GM23248 (cell line): Measurements from ENCODE around the gene CAMTA1. TPM values are rescaled to one million over a fixed set of nuclear protein-coding genes. Genes with fewer than 3 reads are reported as not detected.

ENCODE experiments used
- DNase-seq: peaks from one replicate; pipeline ENCODE4 v3.0.0-alpha.2; 2015
- H2AFZ ChIP-seq: fragments of 200-600 bp; sonication (generic); 2 replicates; pipeline ENCODE4 v1.6.1; 2016; ENCODE audit warnings: antibody characterized with exemption
- H3F3A ChIP-seq: fragments of 200-600 bp; sonication (generic); 2 replicates; pipeline ENCODE4 v1.6.1; 2016; ENCODE audit warnings: mild to moderate bottlenecking, antibody characterized with exemption, mixed run types; ENCODE audit not compliant: insufficient read depth
- H3K27ac ChIP-seq: fragments of 200-600 bp; sonication (generic); 2 replicates; pipeline ENCODE4 v1.5.1; 2016; ENCODE audit warnings: mild to moderate bottlenecking
- H3K27me3 ChIP-seq: fragments of 200-600 bp; sonication (generic); replicated peaks from 2 replicates; pipeline ENCODE4 v1.6.1; 2016; ENCODE audit warnings: mild to moderate bottlenecking; ENCODE audit not compliant: insufficient read depth
- H3K36me3 ChIP-seq: fragments of 200-600 bp; sonication (generic); 2 replicates; pipeline ENCODE4 v1.6.1; 2016; ENCODE audit warnings: low read depth, mild to moderate bottlenecking
- H3K4me1 ChIP-seq: fragments of 200-600 bp; sonication (generic); 2 replicates; pipeline ENCODE4 v1.6.1; 2016; ENCODE audit warnings: mild to moderate bottlenecking; ENCODE audit not compliant: insufficient read depth
- H3K4me2 ChIP-seq: fragments of 200-600 bp; sonication (generic); one replicate; pipeline ENCODE4 v1.6.1; 2016; ENCODE audit warnings: mild to moderate bottlenecking; ENCODE audit not compliant: unreplicated experiment
- H3K4me3 ChIP-seq: fragments of 200-600 bp; sonication (generic); 2 replicates; pipeline ENCODE4 v1.5.1; 2016; ENCODE audit warnings: mild to moderate bottlenecking
- H3K79me2 ChIP-seq: fragments of 200-600 bp; sonication (generic); 2 replicates; pipeline ENCODE4 v1.6.1; 2016; ENCODE audit warnings: mild to moderate bottlenecking; ENCODE audit not compliant: insufficient read depth
- H3K9ac ChIP-seq: fragments of 200-600 bp; sonication (generic); 2 replicates; pipeline ENCODE4 v1.6.1; 2016; ENCODE audit warnings: mild to moderate bottlenecking
- H3K9me2 ChIP-seq: fragments of 200-600 bp; sonication (generic); 2 replicates; pipeline ENCODE4 v1.6.1; 2016; ENCODE audit warnings: mixed run types, mild to moderate bottlenecking, moderate library complexity; ENCODE audit not compliant: insufficient read depth
- H3K9me3 ChIP-seq: fragments of 200-600 bp; sonication (generic); one replicate; pipeline ENCODE4 v1.6.1; 2017; ENCODE audit warnings: low read depth
- H4K20me1 ChIP-seq: fragments of 200-600 bp; sonication (generic); 2 replicates; pipeline ENCODE4 v1.6.0; 2016; ENCODE audit not compliant: insufficient read depth
- EZH2 ChIP-seq: fragments of 200-600 bp; sonication (generic); IDR thresholded peaks from 2 replicates; pipeline ENCODE4 v1.6.1; 2018; ENCODE audit warnings: antibody characterized with exemption, mild to moderate bottlenecking; ENCODE audit not compliant: insufficient read depth, poor library complexity, severe bottlenecking
- EZH2phosphoT487 ChIP-seq: fragments of 200-600 bp; sonication (generic); IDR thresholded peaks from 2 replicates; pipeline ENCODE4 v1.6.1; 2018; ENCODE audit warnings: antibody characterized with exemption, moderate library complexity, mild to moderate bottlenecking, low read depth; ENCODE audit not compliant: insufficient read depth
- WGBS, 2 experiments: methylation state at CpG; one replicate each; pipeline ENCODE4 v1.1.6; 2015 to 2017; ENCODE audit warnings: low lambda C conversion rate in 2 of 2, low coverage in 1 of 2; ENCODE audit errors: missing lambda C conversion rate in 2 of 2; 5-methylcytosine and 5-hydroxymethylcytosine counted together
- in situ Hi-C: fragments of 300-500 bp; cut with MboI; formaldehyde crosslinking; loops from 2 replicates; pipeline ENCODE4 v1.15.0; 2020
- polyA plus RNA-seq: library from polyadenylated mRNA; unstranded; fragments of >200 nt; fragmentation: Nextera tagmentation; extraction: Ambion mirVana; gene quantifications from 2 replicates; pipeline ENCODE4 v1.2.1, GENCODE V29; 2016
- total RNA-seq: library from RNA; depleted of rRNA; stranded (reverse); fragments of >200 nt; shearing (Covaris generic); gene quantifications from 2 replicates; pipeline ENCODE4 v1.2.3, GENCODE V29; 2014

CAMTA1 gene
- total and polyA plus RNA-seq, 2 experiments from 2014 or later, result 50.1 to 165 TPM

GRCh38 chr1:7404046-7404742, 618.9 kb downstream of the CAMTA1 start:
- no peak overlapping the region for H3K9ac ChIP-seq
- in situ Hi-C loops, result no loop called here
- no peak overlapping the region for H3K4me2 ChIP-seq
- H3K4me3 ChIP-seq, result no peak overlapping the region
- H3K79me2 ChIP-seq, result no peaks in the 10 kb centered on the region
- H3K9me2 ChIP-seq, result no peaks in the 10 kb centered on the region
- peaks cover 7% of the 10 kb centered on the region for H3K4me1 ChIP-seq
- no peak overlapping the region for H3K27ac ChIP-seq
- WGBS, 2 experiments, result 86% methylated on average over 18 of the region's 18 CpGs
- H2AFZ ChIP-seq, result no peak overlapping the region
- H3K27me3 ChIP-seq, result no peaks in the 10 kb centered on the region
- H3K9me3 ChIP-seq, result no peaks in the 10 kb centered on the region
- no peaks in the 10 kb centered on the region for H3K36me3 ChIP-seq
- no peaks in the 10 kb centered on the region for H3F3A ChIP-seq
- no peak for TF ChIP-seq EZH2phosphoT487
- no peaks in the 10 kb centered on the region for H4K20me1 ChIP-seq
- DNase-seq, result no peak

- Histone ChIP-seq H3K4me1 (peaks cover 7% of the 10 kb centered on the region), H3K9me2 (no peaks in the 10 kb centered on the region), H3K4me2 (no peak overlapping the region), H3K4me3 (no peak overlapping the region), H3K79me2 (no peaks in the 10 kb centered on the region), H3K27ac (no peak overlapping the region), H3K9ac (no peak overlapping the region), H3K9me3 (no peaks in the 10 kb centered on the region), H3K36me3 (no peaks in the 10 kb centered on the region), H2AFZ (no peak overlapping the region), H3F3A (no peaks in the 10 kb centered on the region), H4K20me1 (no peaks in the 10 kb centered on the region), H3K27me3 (no peaks in the 10 kb centered on the region)
- DNase-seq, result no peak
- 81 to 87% methylated on average over 9 of the region's 9 CpGs for WGBS, 2 experiments
- no peak for TF ChIP-seq EZH2
- TF ChIP-seq EZH2phosphoT487, result no peak
- in situ Hi-C loops, result no loop called here
Measured at GRCh38 chr1:7405844-7406500, 620.7 kb downstream of the CAMTA1 start.

- H3K9ac ChIP-seq, result no peak overlapping the region
- no peaks in the 10 kb centered on the region for H4K20me1 ChIP-seq
- H3K27me3 ChIP-seq, result no peaks in the 10 kb centered on the region
- H3F3A ChIP-seq, result no peaks in the 10 kb centered on the region
- H3K4me3 ChIP-seq, result no peak overlapping the region
- WGBS, 2 experiments, result 90% methylated on average over 18 of the region's 18 CpGs
- in situ Hi-C loops, result no loop called here
- H3K27ac ChIP-seq, result no peak overlapping the region
- TF ChIP-seq EZH2phosphoT487 (no peak), EZH2 (no peak)
- no peaks in the 10 kb centered on the region for H3K9me3 ChIP-seq
- no peak overlapping the region for H2AFZ ChIP-seq
- H3K9me2 ChIP-seq, result no peaks in the 10 kb centered on the region
- no peaks in the 10 kb centered on the region for H3K36me3 ChIP-seq
- H3K4me1 ChIP-seq, result no peaks in the 10 kb centered on the region; the same call in 1 of the 2 replicates
- no peak for DNase-seq
- H3K4me2 ChIP-seq, result no peak overlapping the region
- no peaks in the 10 kb centered on the region for H3K79me2 ChIP-seq
Measured at GRCh38 chr1:7406641-7407543, 621.6 kb downstream of the CAMTA1 start.

- Histone ChIP-seq H3K9me2 (no peaks in the 10 kb centered on the region), H3K36me3 (no peaks in the 10 kb centered on the region), H3K4me3 (no peak overlapping the region), H2AFZ (no peak overlapping the region), H3K79me2 (no peaks in the 10 kb centered on the region), H3K9me3 (no peaks in the 10 kb centered on the region), H3K9ac (no peak overlapping the region), H3K4me1 (no peaks in the 10 kb centered on the region; the same call in 1 of the 2 replicates), H4K20me1 (no peaks in the 10 kb centered on the region), H3K4me2 (no peak overlapping the region), H3K27ac (no peak overlapping the region), H3K27me3 (no peaks in the 10 kb centered on the region), H3F3A (no peaks in the 10 kb centered on the region)
- in situ Hi-C loops, result no loop called here
- TF ChIP-seq EZH2 (no peak), EZH2phosphoT487 (no peak)
- WGBS, 2 experiments, result 80 to 82% methylated on average over 7 of the region's 7 CpGs
- no peak for DNase-seq
Measured at GRCh38 chr1:7407544-7407895, 622.3 kb downstream of the CAMTA1 start.
